SH-SY5Y (cell line): ENCODE data around the gene EEPD1.

Experiments used
- GATA2 ChIP-seq: IDR thresholded peaks from 2 replicates; pipeline ENCODE4 v1.6.1; 2011; ENCODE audit warnings: mild to moderate bottlenecking, low read depth, low read length
- GATA3 ChIP-seq: IDR thresholded peaks from 2 replicates; pipeline ENCODE4 v1.6.1; 2011; ENCODE audit warnings: low read depth, mild to moderate bottlenecking, low read length, moderate library complexity

DNA sequence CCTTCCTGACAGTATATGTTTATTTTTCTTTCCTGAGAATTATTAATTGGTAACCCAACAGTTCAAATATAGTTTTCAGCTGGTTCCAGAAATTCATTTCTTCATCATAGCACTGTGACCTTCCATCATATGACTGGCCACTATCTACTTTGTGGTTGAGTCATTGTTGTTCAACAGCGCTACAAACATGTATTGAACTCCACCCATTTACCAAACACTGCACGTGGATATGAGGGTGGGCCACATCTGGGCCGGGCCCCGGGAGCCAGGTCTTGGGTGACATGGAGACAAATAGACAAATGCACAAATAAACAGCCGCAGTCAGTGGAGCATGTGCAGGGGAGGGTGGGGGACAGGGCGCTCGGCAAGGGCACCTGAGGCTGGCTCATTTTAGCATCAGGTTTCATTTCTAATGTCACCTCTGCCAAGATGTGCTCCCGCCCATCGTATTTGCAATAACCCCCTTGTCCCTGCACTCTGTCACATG is 24.0 kb upstream of the EEPD1 start:
- TF ChIP-seq GATA3: no peak
- TF ChIP-seq GATA2: no peak
